HCEC 1CT (cell line): ENCODE results near the gene CNPY1.

Experiments
- DNase-seq: peaks from one replicate; pipeline ENCODE4 v3.0.0-alpha.2; 2017

CNPY1 gene

GRCh38 chr7:155487509-155488482, 58.6 kb downstream of the CNPY1 start:
- DNase-seq, result no peak

- no peak for DNase-seq
These were observed 59.4 kb downstream of the CNPY1 start for GRCh38 chr7:155486783-155487508.

- DNase-seq, result no peak
These were observed 61.6 kb downstream of the CNPY1 start for GRCh38 chr7:155484483-155485399.

GRCh38 chr7:155483868-155484325, 62.5 kb downstream of the CNPY1 start:
- no peak for DNase-seq

GRCh38 chr7:155483245-155483644, 63.1 kb downstream of the CNPY1 start:
- DNase-seq, result no peak

GRCh38 chr7:155482511-155483183, 63.7 kb downstream of the CNPY1 start:
- no peak for DNase-seq

- DNase-seq, result no peak
These were observed 64.6 kb downstream of the CNPY1 start for GRCh38 chr7:155481764-155482163.

GRCh38 chr7:155477476-155477875, 68.9 kb downstream of the CNPY1 start:
- no peak for DNase-seq

GRCh38 chr7:155471718-155472117, 74.6 kb downstream of the CNPY1 start:
- DNase-seq, result no peak

- peak; percentile 13 for DNase-seq
These were observed 75.4 kb downstream of the CNPY1 start for GRCh38 chr7:155470686-155471638.

GRCh38 chr7:155470186-155470487, 76.2 kb downstream of the CNPY1 start:
- DNase-seq, result no peak

GRCh38 chr7:155469311-155470185, 76.8 kb downstream of the CNPY1 start:
- DNase-seq, result peak; percentile 2

- DNase-seq, result no peak
These were observed 77.6 kb downstream of the CNPY1 start for GRCh38 chr7:155468785-155469148.

- no peak for DNase-seq
These were observed 78.2 kb downstream of the CNPY1 start for GRCh38 chr7:155467846-155468784.

- DNase-seq, result no peak
These were observed 79.3 kb downstream of the CNPY1 start for GRCh38 chr7:155466814-155467733.

GRCh38 chr7:155466142-155466813, 80.1 kb downstream of the CNPY1 start:
- no peak for DNase-seq

- no peak for DNase-seq
These were observed 80.6 kb downstream of the CNPY1 start for GRCh38 chr7:155465761-155466141.
